GM23338 (cell line): Measurements from ENCODE around the gene CYSRT1. TPM values are rescaled to one million over a fixed set of nuclear protein-coding genes. Genes with fewer than 3 reads are reported as not detected.

ENCODE experiments used
- ATAC-seq: fragments of 200-7000 bp; cut with Tn5 transposase; 3 replicates; pipeline ENCODE4 v1.9.1; 2020
- DNase-seq: peaks from one replicate; pipeline ENCODE4 v3.0.0-alpha.2; 2015; ENCODE audit warnings: low spot score
- H2AFZ ChIP-seq: fragments of 200-600 bp; sonication (generic); 2 replicates; pipeline ENCODE4 v1.8.0; 2016; ENCODE audit warnings: antibody characterized with exemption, mild to moderate bottlenecking, moderate library complexity
- H3F3A ChIP-seq: fragments of 200-600 bp; sonication (generic); replicated peaks from 2 replicates; pipeline ENCODE4 v1.8.0; 2017; ENCODE audit warnings: antibody characterized with exemption, mixed run types, low read depth
- H3K27ac ChIP-seq: fragments of 200-600 bp; sonication (generic); 2 replicates; pipeline ENCODE4 v1.6.1; 2016; ENCODE audit warnings: low read depth
- H3K27me3 ChIP-seq: fragments of 200-600 bp; sonication (generic); 2 replicates; pipeline ENCODE4 v1.8.0; 2016; ENCODE audit warnings: mild to moderate bottlenecking, mixed run types, moderate library complexity; ENCODE audit not compliant: insufficient read depth
- H3K36me3 ChIP-seq: fragments of 200-600 bp; sonication (generic); 2 replicates; pipeline ENCODE4 v1.8.0; 2016; ENCODE audit warnings: mild to moderate bottlenecking; ENCODE audit not compliant: insufficient read depth
- H3K4me1 ChIP-seq: fragments of 200-600 bp; sonication (generic); 2 replicates; pipeline ENCODE4 v1.8.0; 2016; ENCODE audit warnings: mild to moderate bottlenecking, moderate library complexity; ENCODE audit not compliant: insufficient read depth
- H3K4me2 ChIP-seq: fragments of 200-600 bp; sonication (generic); 2 replicates; pipeline ENCODE4 v1.7.1; 2017; ENCODE audit warnings: mixed run types
- H3K4me3 ChIP-seq: fragments of 200-600 bp; sonication (generic); 2 replicates; pipeline ENCODE4 v1.6.1; 2016; ENCODE audit warnings: mixed run types
- H3K79me2 ChIP-seq: fragments of 200-600 bp; sonication (generic); replicated peaks from 2 replicates; pipeline ENCODE4 v1.8.0; 2017; ENCODE audit warnings: mild to moderate bottlenecking; ENCODE audit not compliant: insufficient read depth
- H3K9me2 ChIP-seq: fragments of 200-600 bp; sonication (generic); 2 replicates; pipeline ENCODE4 v1.8.0; 2017; ENCODE audit not compliant: insufficient read depth
- H4K20me1 ChIP-seq: fragments of 200-600 bp; sonication (generic); replicated peaks from 2 replicates; pipeline ENCODE4 v1.8.0; 2017; ENCODE audit warnings: mild to moderate bottlenecking; ENCODE audit not compliant: insufficient read depth
- H3K27ac Mint-ChIP-seq: 2 replicates; pipeline ENCODE4 v1.8.0; 2020; ENCODE audit warnings: inconsistent platforms, mild to moderate bottlenecking, moderate library complexity, mixed read lengths
- H3K27me3 Mint-ChIP-seq: 3 replicates; pipeline ENCODE4 v1.8.0; 2022; ENCODE audit warnings: low read depth, mild to moderate bottlenecking, moderate library complexity, mixed read lengths, inconsistent platforms; ENCODE audit not compliant: insufficient read depth, poor library complexity
- H3K36me3 Mint-ChIP-seq: 3 replicates; pipeline ENCODE4 v1.8.0; 2021; ENCODE audit warnings: low read depth, mild to moderate bottlenecking, inconsistent platforms, moderate library complexity, mixed read lengths
- H3K4me1 Mint-ChIP-seq: 3 replicates; pipeline ENCODE4 v1.8.0; 2020; ENCODE audit warnings: mild to moderate bottlenecking, inconsistent platforms, mixed read lengths
- H3K4me3 Mint-ChIP-seq: 3 replicates; pipeline ENCODE4 v1.8.0; 2021; ENCODE audit warnings: moderate library complexity, mild to moderate bottlenecking, inconsistent platforms, mixed read lengths
- H3K9me3 Mint-ChIP-seq: 3 replicates; pipeline ENCODE4 v1.8.0; 2020; ENCODE audit warnings: moderate library complexity, mild to moderate bottlenecking, inconsistent platforms, mixed read lengths
- CREB1 ChIP-seq: fragments of 250-450 bp; sonication (Bioruptor Pico); IDR thresholded peaks from 2 replicates; pipeline ENCODE4 v1.5.0; 2020; ENCODE audit warnings: low read depth, mild to moderate bottlenecking, moderate library complexity
- CTCF ChIP-seq, 2 experiments: fragments of 200-600 bp in 1 of 2; sonication (generic) in 1 of 2; conservative IDR thresholded peaks; 2 replicates each; pipeline versions ENCODE4 v1.5.1 to v1.6.1; 2016 to 2017; ENCODE audit warnings: antibody characterized with exemption in 2 of 2, low read depth in 2 of 2, mild to moderate bottlenecking in 2 of 2, moderate library complexity in 1 of 2
- ETS1 ChIP-seq: IDR thresholded peaks from 2 replicates; pipeline ENCODE4 v1.6.1; 2016; ENCODE audit warnings: antibody characterized with exemption
- EZH2 ChIP-seq: fragments of 200-600 bp; sonication (generic); IDR thresholded peaks from one replicate; pipeline ENCODE4 v1.8.0; 2017; ENCODE audit warnings: antibody characterized with exemption, mild to moderate bottlenecking, low read depth; ENCODE audit not compliant: unreplicated experiment
- EZH2phosphoT487 ChIP-seq: fragments of 200-600 bp; sonication (generic); IDR thresholded peaks from one replicate; pipeline ENCODE4 v1.8.1; 2018; ENCODE audit warnings: antibody characterized with exemption; ENCODE audit not compliant: unreplicated experiment
- JUNB ChIP-seq: IDR thresholded peaks from one replicate; pipeline ENCODE4 v1.6.1; 2016; ENCODE audit warnings: antibody characterized with exemption; ENCODE audit not compliant: unreplicated experiment
- NANOG ChIP-seq: IDR thresholded peaks from 2 replicates; pipeline ENCODE4 v1.6.1; 2016; ENCODE audit warnings: antibody characterized with exemption, borderline replicate concordance
- POLR2AphosphoS5 ChIP-seq: IDR thresholded peaks from 2 replicates; pipeline ENCODE4 v1.6.1; 2016; ENCODE audit warnings: antibody characterized with exemption, low read depth
- REST ChIP-seq: IDR thresholded peaks from one replicate; pipeline ENCODE4 v1.6.1; 2018; ENCODE audit warnings: antibody characterized with exemption; ENCODE audit not compliant: unreplicated experiment
- STAT1 ChIP-seq: IDR thresholded peaks from one replicate; pipeline ENCODE4 v1.6.1; 2016; ENCODE audit warnings: antibody characterized with exemption; ENCODE audit not compliant: unreplicated experiment
- ZNF114 ChIP-seq: fragments of 250-450 bp; sonication (Bioruptor Pico); IDR thresholded peaks from 2 replicates; pipeline ENCODE4 v1.5.0; 2020; ENCODE audit warnings: mild to moderate bottlenecking, moderate library complexity
- ZNF331 ChIP-seq: fragments of 250-450 bp; sonication (Bioruptor Pico); IDR thresholded peaks from 2 replicates; pipeline ENCODE4 v1.5.0; 2020; ENCODE audit warnings: low read depth, mild to moderate bottlenecking, moderate library complexity
- ZNF462 ChIP-seq: fragments of 250-450 bp; sonication (Bioruptor Pico); IDR thresholded peaks from 2 replicates; pipeline ENCODE4 v1.5.0; 2020; ENCODE audit warnings: mild to moderate bottlenecking, moderate library complexity
- polyA plus RNA-seq: library from polyadenylated mRNA; unstranded; fragments of >200 nt; fragmentation: Nextera tagmentation; extraction: Ambion mirVana; gene quantifications from 2 replicates; pipeline ENCODE4 v1.2.1, GENCODE V29; 2016
- total RNA-seq: library from RNA; depleted of rRNA; stranded (reverse); fragments of >200 nt; shearing (Covaris generic); gene quantifications from 2 replicates; pipeline ENCODE4 v1.2.3, GENCODE V29; 2014

CYSRT1 gene
- total and polyA plus RNA-seq, 2 experiments from 2014 or later, result 2.0 to 3.2 TPM

GRCh38 chr9:137192859-137193258 lies 32.1 kb upstream of the CYSRT1 start:
- no peak for ATAC-seq
- H3K27me3 Mint-ChIP-seq, result peaks cover 8% of the 10 kb centered on the region

More at GRCh38 chr9:137192859-137193258, 32.1 kb upstream of the CYSRT1 start:
- H2AFZ ChIP-seq, result no peak overlapping the region
- TF ChIP-seq CREB1 (CRISPR knock-in tag) (no peak), ZNF114 (CRISPR knock-in tag) (no peak), ZNF462 (CRISPR knock-in tag) (no peak), EZH2phosphoT487 (no peak), CTCF (conservative IDR thresholded peaks at IDR 0.05; ENCODE audit: low read depth in 2 of 2) (no peak), ZNF331 (no peak), JUNB (no peak), ETS1 (no peak), REST (no peak), EZH2 (no peak), POLR2AphosphoS5 (no peak), STAT1 (no peak), NANOG (no peak)
- H3K27me3 ChIP-seq, result no peaks in the 10 kb centered on the region
- Mint-ChIP-seq H3K4me3 (no peak overlapping the region), H3K9me3 (no peaks in the 10 kb centered on the region; the same call in 2 of the 3 replicates), H3K27ac (no peak overlapping the region), H3K4me1 (peaks cover 13% of the 10 kb centered on the region), H3K36me3 (peaks cover 5% of the 10 kb centered on the region)
- no peak for DNase-seq
- no peaks in the 10 kb centered on the region for H3K9me2 ChIP-seq
- no peaks in the 10 kb centered on the region for H3K36me3 ChIP-seq
- H3K4me2 ChIP-seq, result no peak overlapping the region
- peaks cover 36% of the 10 kb centered on the region for H3K79me2 ChIP-seq
- no peak overlapping the region for H3K4me3 ChIP-seq
- H4K20me1 ChIP-seq, result no peaks in the 10 kb centered on the region; the same call in 1 of the 2 replicates
- peaks cover 6% of the 10 kb centered on the region for H3K4me1 ChIP-seq
- H3K27ac ChIP-seq, result no peak overlapping the region
- H3F3A ChIP-seq, result no peaks in the 10 kb centered on the region
